Stimulated activated CD8-positive, alpha-beta memory T cell treated with anti-CD3 and anti-CD28 coated beads, Interleukin-4, amount 100 ng/mL, for 48 hours (primary cell): ENCODE data around the gene COL25A1.
A peak's percentile ranks its signal among the peaks of the same experiment; 100 is the strongest.

Source experiments
- DNase-seq: peaks from one replicate; pipeline ENCODE4 v3.0.0-alpha.2; 2020

The COL25A1 gene

GRCh38 chr4:108834835-108835384, 467.5 kb downstream of the COL25A1 start:
- DNase-seq = no peak

- DNase-seq = no peak
Observed at GRCh38 chr4:108834166-108834834, 468.2 kb downstream of the COL25A1 start.

- no peak for DNase-seq
Observed at GRCh38 chr4:108833046-108833445, 469.4 kb downstream of the COL25A1 start.

GRCh38 chr4:108831886-108832285, 470.6 kb downstream of the COL25A1 start:
- no peak for DNase-seq

GRCh38 chr4:108831291-108831690, 471.2 kb downstream of the COL25A1 start:
- DNase-seq = no peak

- DNase-seq = peak; percentile 29
Observed at GRCh38 chr4:108830509-108831244, 471.8 kb downstream of the COL25A1 start.

- DNase-seq = no peak
Observed at GRCh38 chr4:108829966-108830492, 472.4 kb downstream of the COL25A1 start.

GRCh38 chr4:108828620-108829019, 473.8 kb downstream of the COL25A1 start:
- no peak for DNase-seq

- no peak for DNase-seq
Observed at GRCh38 chr4:108825737-108826136, 476.7 kb downstream of the COL25A1 start.

- DNase-seq = no peak
Observed at GRCh38 chr4:108821351-108821930, 481.0 kb downstream of the COL25A1 start.

- DNase-seq = no peak
Observed at GRCh38 chr4:108820492-108821350, 481.7 kb downstream of the COL25A1 start.

GRCh38 chr4:108814326-108814725, 488.1 kb downstream of the COL25A1 start:
- no peak for DNase-seq

GRCh38 chr4:108813261-108813660, 489.2 kb downstream of the COL25A1 start:
- no peak for DNase-seq

- no peak for DNase-seq
Observed at GRCh38 chr4:108811486-108811885, 491.0 kb downstream of the COL25A1 start.

GRCh38 chr4:108810087-108810486, 492.4 kb downstream of the COL25A1 start:
- no peak for DNase-seq

GRCh38 chr4:108804648-108805273, 497.7 kb downstream of the COL25A1 start:
- DNase-seq = no peak

GRCh38 chr4:108799306-108799705, 503.2 kb downstream of the COL25A1 start:
- no peak for DNase-seq

- DNase-seq = no peak
Observed at GRCh38 chr4:108796173-108796572, 506.3 kb downstream of the COL25A1 start.

GRCh38 chr4:108795733-108796132, 506.7 kb downstream of the COL25A1 start:
- no peak for DNase-seq

GRCh38 chr4:108794136-108794535, 508.3 kb downstream of the COL25A1 start:
- no peak for DNase-seq

GRCh38 chr4:108793415-108793814, 509.0 kb downstream of the COL25A1 start:
- no peak for DNase-seq

GRCh38 chr4:108788731-108789130, 513.7 kb downstream of the COL25A1 start:
- no peak for DNase-seq
